Measurements from ENCODE around the gene AATF.

The AATF gene

GRCh38 chr17:36931697-36932382 lies 16.9 kb upstream of the AATF start:
- DNase-seq: no peak

GRCh38 chr17:36932383-36932693 lies 16.4 kb upstream of the AATF start:
- DNase-seq: no peak

- no peak for DNase-seq
Measured at GRCh38 chr17:36932694-36933511, 15.9 kb upstream of the AATF start.

- DNase-seq: no peak
Measured at GRCh38 chr17:36933512-36934143, 15.1 kb upstream of the AATF start.

- DNase-seq: no peak
Measured at GRCh38 chr17:36934144-36934691, 14.5 kb upstream of the AATF start.

GRCh38 chr17:36934692-36935630 lies 13.8 kb upstream of the AATF start:
- DNase-seq: no peak

- no peak for DNase-seq
Measured at GRCh38 chr17:36935671-36936454, 12.9 kb upstream of the AATF start.

GRCh38 chr17:36936455-36937000 lies 12.2 kb upstream of the AATF start:
- no peak for DNase-seq

- DNase-seq: no peak
Measured at GRCh38 chr17:36937001-36937958, 11.5 kb upstream of the AATF start, which contains the start of gene LHX1. Gene LHX1 (plus strand): TSS chr17:36937475. CDS start chr17:36938198, 723 bp downstream.

GRCh38 chr17:36937959-36938565 lies 10.7 kb upstream of the AATF start:
- DNase-seq: no peak

- DNase-seq: no peak
Measured at GRCh38 chr17:36938566-36939051, 10.1 kb upstream of the AATF start.

- no peak for DNase-seq
Measured at GRCh38 chr17:36939052-36939801, 9.5 kb upstream of the AATF start.

GRCh38 chr17:36939802-36940312 lies 8.9 kb upstream of the AATF start:
- no peak for DNase-seq

- DNase-seq: no peak
Measured at GRCh38 chr17:36940313-36941264, 8.2 kb upstream of the AATF start.

- no peak for DNase-seq
Measured at GRCh38 chr17:36941265-36942010, 7.3 kb upstream of the AATF start.

GRCh38 chr17:36942019-36942599 lies 6.6 kb upstream of the AATF start:
- no peak for DNase-seq

All from NCI-H2029 treated with DMSO at 0.1 percent for 48 hours (cell line).